H1 (cell line): Measurements from ENCODE around the gene HADH. TPM values are rescaled to one million over a fixed set of nuclear protein-coding genes. Genes with fewer than 3 reads are reported as not detected.

Experiments used
- CTCF ChIA-PET: fragments of 300-600 bp; sonication (Branson Sonifier 250); formaldehyde crosslinking; loops from one replicate; lab custom pipeline; 2021; ENCODE audit not compliant: partially characterized antibody; lab: Charles Lee
- POLR2A ChIA-PET: fragments of 300-600 bp; sonication (Branson Sonifier 250); formaldehyde crosslinking; loops from one replicate; lab custom pipeline; 2021; ENCODE audit warnings: inconsistent platforms; ENCODE audit not compliant: partially characterized antibody; lab: Charles Lee
- DNase-seq, 2 experiments: peaks; one replicate each; pipeline versions ENCODE4 v3.0.0 to v3.0.0-alpha.2; 2010 to 2022; ENCODE audit warnings: low spot score in 2 of 2, low read depth in 1 of 2, mixed read lengths in 1 of 2
- FAIRE-seq: peaks from 2 replicates; lab custom pipeline; 2011; peaks lifted over from hg19 to GRCh38; lab: Jason Lieb, UNC
- H2AFZ ChIP-seq: 2 replicates; pipeline ENCODE4 v1.8.1; 2012; ENCODE audit warnings: low read length, inconsistent platforms
- H2AK5ac ChIP-seq: 2 replicates; pipeline ENCODE4 v1.6.1; 2013; ENCODE audit warnings: low read depth, low read length
- H2BK120ac ChIP-seq: replicated peaks from 2 replicates; pipeline ENCODE3; 2013; ENCODE audit warnings: low read depth, low read length, inconsistent platforms
- H2BK12ac ChIP-seq: 2 replicates; pipeline ENCODE4 v1.6.1; 2013; ENCODE audit warnings: low read depth, low read length
- H2BK15ac ChIP-seq: 2 replicates; pipeline ENCODE4 v1.6.1; 2013; ENCODE audit warnings: low read length
- H2BK20ac ChIP-seq: 2 replicates; pipeline ENCODE4 v1.6.1; 2013; ENCODE audit warnings: low read length
- H2BK5ac ChIP-seq: 2 replicates; pipeline ENCODE4 v1.6.1; 2013; ENCODE audit warnings: low read depth, low read length
- H3K14ac ChIP-seq: 2 replicates; pipeline ENCODE4 v1.6.1; 2013; ENCODE audit warnings: inconsistent platforms; ENCODE audit not compliant: insufficient read length
- H3K18ac ChIP-seq: 2 replicates; pipeline ENCODE4 v1.6.1; 2013; ENCODE audit warnings: low read length; ENCODE audit errors: extremely low read depth
- H3K23ac ChIP-seq: 2 replicates; pipeline ENCODE4 v1.6.1; 2013; ENCODE audit warnings: inconsistent platforms; ENCODE audit not compliant: insufficient read length
- H3K23me2 ChIP-seq: 2 replicates; pipeline ENCODE4 v1.6.1; 2013; ENCODE audit warnings: low read depth, low read length
- H3K27ac ChIP-seq: 2 replicates; pipeline ENCODE4 v1.6.1; 2011; ENCODE audit warnings: low read depth, low read length, inconsistent platforms
- H3K27me3 ChIP-seq, 4 experiments: replicated peaks in 1 of 4; 1 replicate in 1 of 4; 2 replicates in 3 of 4; pipeline versions ENCODE4 v1.6.1 to v1.8.1; 2011 to 2013; ENCODE audit warnings: low read length in 3 of 4, mild to moderate bottlenecking in 3 of 4, inconsistent platforms in 2 of 4, mixed read lengths in 2 of 4, moderate library complexity in 1 of 4; ENCODE audit not compliant: control insufficient read depth in 3 of 4, insufficient read depth in 3 of 4; ENCODE audit errors: extremely low read depth in 1 of 4
- H3K36me3 ChIP-seq, 4 experiments: 2 replicates each; pipeline versions ENCODE4 v1.6.1 to v1.8.1; 2011 to 2013; ENCODE audit warnings: mild to moderate bottlenecking in 4 of 4, low read length in 3 of 4, moderate library complexity in 2 of 4, control low read depth in 1 of 4, inconsistent platforms in 1 of 4; ENCODE audit not compliant: insufficient read depth in 4 of 4, control insufficient read depth in 2 of 4
- H3K4ac ChIP-seq: replicated peaks from 2 replicates; pipeline ENCODE3; 2013; ENCODE audit warnings: low read length, low read depth, mixed read lengths, inconsistent platforms; ENCODE audit not compliant: insufficient read length
- H3K4me1 ChIP-seq, 4 experiments: replicated peaks in 1 of 4; 1 replicate in 1 of 4; 2 replicates in 3 of 4; pipeline versions ENCODE4 v1.6.1 to v1.8.1; 2011 to 2013; ENCODE audit warnings: low read length in 3 of 4, inconsistent platforms in 2 of 4, mixed read lengths in 1 of 4; ENCODE audit not compliant: insufficient read depth in 4 of 4, control insufficient read depth in 3 of 4
- H3K4me2 ChIP-seq, 2 experiments: 2 replicates each; pipeline versions ENCODE4 v1.6.1 to v1.8.1; 2011 to 2013; ENCODE audit warnings: low read depth in 2 of 2, low read length in 2 of 2, control low read depth in 1 of 2, inconsistent platforms in 1 of 2, mild to moderate bottlenecking in 1 of 2; ENCODE audit not compliant: insufficient read depth in 1 of 2
- H3K4me3 ChIP-seq, 4 experiments: fragments of 200-600, 300-600 bp in 1 of 4; sonication (generic), shearing (Covaris generic), sonication (Bioruptor Twin) in 1 of 4; 2 replicates each; pipeline versions ENCODE4 v1.5.1 to v1.8.1; 2011 to 2016; ENCODE audit warnings: low read length in 4 of 4, low read depth in 3 of 4, control low read depth in 2 of 4, inconsistent platforms in 2 of 4, mild to moderate bottlenecking in 2 of 4, mixed read lengths in 1 of 4, moderate library complexity in 1 of 4; ENCODE audit not compliant: insufficient read depth in 2 of 4; ENCODE audit errors: extremely low read depth in 1 of 4
- H3K56ac ChIP-seq: replicated peaks from 2 replicates; pipeline ENCODE3; 2013; ENCODE audit warnings: low read depth, mild to moderate bottlenecking, mixed read lengths, low read length, inconsistent platforms; ENCODE audit not compliant: insufficient read length
- H3K79me1 ChIP-seq: 2 replicates; pipeline ENCODE4 v1.6.1; 2013; ENCODE audit warnings: low read depth, low read length, control low read depth
- H3K79me2 ChIP-seq, 2 experiments: 2 replicates each; pipeline versions ENCODE4 v1.6.1 to v1.8.1; 2012 to 2013; ENCODE audit warnings: low read length in 2 of 2, mild to moderate bottlenecking in 2 of 2, inconsistent platforms in 1 of 2; ENCODE audit not compliant: insufficient read depth in 2 of 2, control insufficient read depth in 1 of 2
- H3K9ac ChIP-seq, 4 experiments: replicated peaks in 1 of 4; 1 replicate in 1 of 4; 2 replicates in 3 of 4; pipeline versions ENCODE4 v1.6.1 to v1.8.1; 2011 to 2013; ENCODE audit warnings: low read depth in 3 of 4, low read length in 3 of 4, control low read depth in 2 of 4, mild to moderate bottlenecking in 2 of 4, moderate library complexity in 2 of 4, inconsistent platforms in 1 of 4; ENCODE audit errors: extremely low read depth in 1 of 4
- H3K9me3 ChIP-seq, 2 experiments: 2 replicates each; pipeline versions ENCODE4 v1.6.1 to v1.8.1; 2012 to 2013; ENCODE audit warnings: mild to moderate bottlenecking in 2 of 2, moderate library complexity in 2 of 2, control low read depth in 1 of 2, inconsistent platforms in 1 of 2, low read depth in 1 of 2, low read length in 1 of 2, mixed read lengths in 1 of 2; ENCODE audit not compliant: insufficient read depth in 2 of 2
- H4K20me1 ChIP-seq, 2 experiments: replicated peaks in 1 of 2; 2 replicates each; pipeline versions ENCODE3 to v1.8.1; 2011 to 2013; ENCODE audit warnings: inconsistent platforms in 2 of 2, low read length in 2 of 2, mild to moderate bottlenecking in 1 of 2; ENCODE audit not compliant: insufficient read depth in 2 of 2, control insufficient read depth in 1 of 2
- H4K5ac ChIP-seq: 2 replicates; pipeline ENCODE4 v1.6.1; 2013; ENCODE audit warnings: low read length, low read depth, mixed read lengths, inconsistent platforms; ENCODE audit not compliant: insufficient read length
- H4K8ac ChIP-seq: 2 replicates; pipeline ENCODE4 v1.8.0; 2013; ENCODE audit warnings: mild to moderate bottlenecking, moderate library complexity, low read length, inconsistent platforms; ENCODE audit not compliant: insufficient read depth; ENCODE audit errors: extremely low read depth
- H4K91ac ChIP-seq: replicated peaks from 2 replicates; pipeline ENCODE3; 2013; ENCODE audit warnings: low read length, mixed read lengths, inconsistent platforms; ENCODE audit not compliant: insufficient read length
- CTBP2 ChIP-seq: IDR thresholded peaks from 2 replicates; pipeline ENCODE4 v1.7.0; 2011; ENCODE audit warnings: borderline replicate concordance, mild to moderate bottlenecking, moderate library complexity, mixed read lengths, low read length; ENCODE audit not compliant: insufficient read depth, insufficient read length
- NRF1 ChIP-seq: IDR thresholded peaks from 2 replicates; pipeline ENCODE4 v1.6.1; 2011; ENCODE audit warnings: mild to moderate bottlenecking, low read depth, low read length, improper control_type of control experiment
- RBBP5 ChIP-seq: IDR thresholded peaks from 2 replicates; pipeline ENCODE4 v1.7.1; 2012; ENCODE audit warnings: low read depth, mild to moderate bottlenecking, inconsistent platforms, low read length, moderate library complexity, borderline replicate concordance
- SP2 ChIP-seq: IDR thresholded peaks from 2 replicates; pipeline ENCODE4 v1.6.1; 2012; ENCODE audit warnings: mild to moderate bottlenecking, low read length, inconsistent platforms
- WGBS, 2 experiments: shearing (Covaris generic) in 1 of 2; methylation state at CpG; one replicate each; pipeline versions ENCODE4 v1.1.6 to v1.1.7; 2013 to 2015; ENCODE audit warnings: low lambda C conversion rate in 2 of 2, mixed read lengths in 2 of 2, inconsistent platforms in 1 of 2, low coverage in 1 of 2, missing lambda C conversion rate in 1 of 2; ENCODE audit not compliant: insufficient replicate concordance in 2 of 2, insufficient coverage in 1 of 2, insufficient read length in 1 of 2; ENCODE audit errors: extremely low coverage in 1 of 2, missing lambda C conversion rate in 1 of 2; 5-methylcytosine and 5-hydroxymethylcytosine counted together
- polyA plus RNA-seq, 7 experiments: library from polyadenylated mRNA; depleted of rRNA in 3 of 7; stranded (reverse) in 5 of 7; unstranded in 2 of 7; fragments of >200 nt in 5 of 7; fragments of 200-250 nt in 2 of 7; gene quantifications; 1 replicate in 5 of 7; 2 replicates in 1 of 7; 4 replicates in 1 of 7; pipeline versions ENCODE4 v1.2.1 to v1.2.3, GENCODE V29; 2011 to 2013; ENCODE audit warnings: missing spikeins in 2 of 7, mixed read lengths in 2 of 7
- total RNA-seq: library from RNA; stranded (reverse); fragmentation: NEBNext Ultra II Directional; extraction: Animal tissue kit (Norgen Biotek cat#: 25700); gene quantifications from 2 replicates; pipeline ENCODE4 v1.2.1, GENCODE V29; 2021

Gene HADH
- total and polyA plus RNA-seq, 2 of the 8 experiments (the other 6 are each of a cell fraction or from before 2014, with no cell fraction given): 47.5 to 54.4 TPM

DNA sequence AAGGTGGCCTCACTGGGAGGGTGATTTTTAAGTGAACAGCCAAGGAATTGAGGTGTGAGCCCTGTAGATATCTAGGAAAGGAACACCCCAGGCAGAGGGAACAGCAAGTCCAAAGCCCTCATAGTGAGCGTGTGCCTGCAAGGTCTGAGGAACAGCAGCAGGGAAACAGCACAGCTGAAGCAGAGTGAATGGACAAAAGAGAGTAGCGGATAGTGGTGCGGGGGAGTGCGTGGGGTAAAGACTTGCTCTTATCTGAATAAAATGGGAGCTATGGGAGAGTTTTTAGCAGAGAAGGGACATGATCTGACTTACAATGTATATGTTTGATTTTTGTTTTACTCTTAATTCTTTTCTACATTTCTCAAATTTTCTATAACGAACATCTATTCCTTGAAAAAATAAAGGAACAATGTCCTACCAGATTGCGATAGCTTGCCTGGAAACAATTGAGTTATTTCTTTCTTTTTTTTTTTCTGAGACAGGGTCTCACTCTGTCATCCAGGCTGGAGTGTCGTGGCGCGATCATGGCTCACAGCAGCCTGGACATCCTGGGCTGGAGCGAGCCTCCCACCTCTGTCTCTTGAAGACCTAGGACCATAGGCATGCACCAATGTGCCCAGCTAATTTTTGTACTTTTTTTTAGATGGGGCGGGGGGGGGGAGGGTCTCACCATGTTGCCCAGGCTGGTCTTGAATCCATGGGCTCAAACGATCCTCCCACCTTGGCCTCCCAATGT, 19.5 kb upstream of the HADH start:
- H3K4ac ChIP-seq: no peak overlapping the region
- no peak overlapping the region for H2BK120ac ChIP-seq
- no peaks in the 10 kb centered on the region for H3K9me3 ChIP-seq
- H2BK5ac ChIP-seq: no peak overlapping the region
- no peak overlapping the region for H3K27ac ChIP-seq
- no peak overlapping the region for H2AFZ ChIP-seq
- H3K23ac ChIP-seq: no peak overlapping the region
- no peak overlapping the region for H4K91ac ChIP-seq
- ChIA-PET CTCF (no interaction called here), POLR2A (no interaction called here)
- no peak overlapping the region for H3K4me3 ChIP-seq
- H3K56ac ChIP-seq: no peak overlapping the region
- no peak overlapping the region for H2AK5ac ChIP-seq
- no peaks in the 10 kb centered on the region for H3K27me3 ChIP-seq
- no peak overlapping the region for H3K14ac ChIP-seq
- FAIRE-seq (no peak), DNase-seq (no peak)
- no peak overlapping the region for H2BK20ac ChIP-seq
- no peaks in the 10 kb centered on the region for H3K79me1 ChIP-seq
- H2BK15ac ChIP-seq: no peak overlapping the region
- H2BK12ac ChIP-seq: no peak overlapping the region
- no peaks in the 10 kb centered on the region for H3K36me3 ChIP-seq
- H3K79me2 ChIP-seq: no peaks in the 10 kb centered on the region
- no peaks in the 10 kb centered on the region for H3K23me2 ChIP-seq
- H3K4me2 ChIP-seq: no peak overlapping the region
- H4K8ac ChIP-seq: no peak overlapping the region
- H3K4me1 ChIP-seq: no peaks in the 10 kb centered on the region
- WGBS, 2 experiments: 93% methylated on average over 11 of the region's 12 CpGs; no CpG with 5 or more reads in 1 of the 2 experiments
- H4K5ac ChIP-seq: no peak overlapping the region
- no peaks in the 10 kb centered on the region for H4K20me1 ChIP-seq
- no peak overlapping the region for H3K18ac ChIP-seq
- no peak overlapping the region for H3K9ac ChIP-seq
- TF ChIP-seq SP2 (no peak), CTBP2 (no peak), RBBP5 (no peak), NRF1 (no peak)
